ENCODE data around the gene COA5.

COA5 gene

DNA sequence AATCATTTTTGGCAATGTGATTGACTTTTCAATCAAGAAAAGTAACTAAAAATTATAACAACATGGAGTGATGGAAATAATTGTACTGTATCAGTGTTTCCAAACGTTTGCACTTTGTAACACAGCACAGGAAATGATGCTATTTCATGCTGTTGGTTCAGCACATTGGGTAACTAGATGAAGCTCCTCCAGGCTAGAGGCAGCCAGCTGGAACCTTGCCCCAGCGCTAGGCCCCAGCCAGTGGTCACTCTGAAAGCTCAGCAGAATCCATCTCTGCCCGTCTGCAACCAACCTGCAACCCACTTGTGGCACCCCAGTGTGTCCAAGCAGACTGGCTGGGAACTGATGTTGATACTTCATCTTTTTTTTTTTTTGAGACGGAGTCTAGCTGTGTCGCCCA lies 15.3 kb upstream of the COA5 start:
- Histone ChIP-seq H3K27ac (ENCODE audit: low read length, poor library complexity, severe bottlenecking) (no peak overlapping the region), H2AK5ac (ENCODE audit: low read length, severe bottlenecking) (no peak overlapping the region), H3K9ac (ENCODE audit: low read length) (no peak overlapping the region), H3K4me2 (ENCODE audit: low read length, poor library complexity, severe bottlenecking) (no peak overlapping the region), H3K4me1 (ENCODE audit: control insufficient read depth, insufficient read depth, low read depth, low read length) (peaks cover 2% of the 10 kb centered on the region), H2AFZ (ENCODE audit: low read depth, low read length) (no peak overlapping the region), H3K79me1 (replicated peaks; ENCODE audit: low read length, poor library complexity, severe bottlenecking) (no peaks in the 10 kb centered on the region), H3K4me3 (ENCODE audit: insufficient read depth in 1 of 2, low read depth in 1 of 2, low read length in 2 of 2) (no peak overlapping the region), H2BK15ac (ENCODE audit: low read depth, poor library complexity, severe bottlenecking) (no peak overlapping the region), H3K23ac (ENCODE audit: low read length in 2 of 2) (no peak overlapping the region), H3K4ac (ENCODE audit: low read depth in 1 of 2, low read length in 2 of 2) (no peak overlapping the region), H2BK12ac (ENCODE audit: low read length in 2 of 2) (no peak overlapping the region), H3K18ac (ENCODE audit: low read depth in 1 of 2, low read length in 2 of 2) (no peak overlapping the region), H4K91ac (ENCODE audit: low read length) (no peak overlapping the region), H3K14ac (ENCODE audit: low read length in 2 of 2) (no peak overlapping the region), H2BK5ac (ENCODE audit: low read depth, low read length, poor library complexity, severe bottlenecking) (no peak overlapping the region), H3K36me3 (ENCODE audit: control insufficient read depth in 1 of 2, insufficient read depth in 2 of 2, low read depth in 1 of 2, low read length in 2 of 2) (peaks cover 0 to 3% of the 10 kb centered on the region in 2 experiments), H3K9me3 (ENCODE audit: control insufficient read depth, low read length) (no peaks in the 10 kb centered on the region), H4K8ac (ENCODE audit: low read length) (no peak overlapping the region), H3K27me3 (ENCODE audit: control insufficient read depth in 1 of 2, insufficient read depth in 1 of 2, low read length in 2 of 2) (peaks cover 0 to 1% of the 10 kb centered on the region in 2 experiments), H2BK120ac (ENCODE audit: low read depth, low read length) (no peak overlapping the region)
- WGBS: 79% methylated on average over 3 of the region's 5 CpGs
- DNase-seq: no peak

GRCh38 chr2:98617149-98617548 lies 8.8 kb upstream of the COA5 start:
- Histone ChIP-seq H3K4me1 (ENCODE audit: control insufficient read depth, insufficient read depth, low read depth, low read length) (no peaks in the 10 kb centered on the region), H3K4me3 (ENCODE audit: insufficient read depth in 1 of 2, low read depth in 1 of 2, low read length in 2 of 2) (no peak overlapping the region), H3K36me3 (ENCODE audit: control insufficient read depth in 1 of 2, insufficient read depth in 2 of 2, low read depth in 1 of 2, low read length in 2 of 2) (peaks cover 17 to 66% of the 10 kb centered on the region in 2 experiments), H3K27me3 (ENCODE audit: control insufficient read depth in 1 of 2, insufficient read depth in 1 of 2, low read length in 2 of 2) (no peaks in the 10 kb centered on the region), H3K18ac (ENCODE audit: low read depth in 1 of 2, low read length in 2 of 2) (no peak overlapping the region), H3K9ac (ENCODE audit: low read length) (no peak overlapping the region), H3K4ac (ENCODE audit: low read depth in 1 of 2, low read length in 2 of 2) (no peak overlapping the region), H2BK5ac (ENCODE audit: low read depth, low read length, poor library complexity, severe bottlenecking) (no peak overlapping the region), H3K14ac (ENCODE audit: low read length in 2 of 2) (no peak overlapping the region), H2BK12ac (ENCODE audit: low read length in 2 of 2) (no peak overlapping the region), H2AK5ac (ENCODE audit: low read length, severe bottlenecking) (no peak overlapping the region), H3K4me2 (ENCODE audit: low read length, poor library complexity, severe bottlenecking) (no peak overlapping the region), H3K27ac (ENCODE audit: low read length, poor library complexity, severe bottlenecking) (no peak overlapping the region), H3K9me3 (ENCODE audit: control insufficient read depth, low read length) (no peaks in the 10 kb centered on the region), H3K23ac (ENCODE audit: low read length in 2 of 2) (no peak overlapping the region), H4K91ac (ENCODE audit: low read length) (no peak overlapping the region), H2BK120ac (ENCODE audit: low read depth, low read length) (no peak overlapping the region), H2BK15ac (ENCODE audit: low read depth, poor library complexity, severe bottlenecking) (no peak overlapping the region), H2AFZ (ENCODE audit: low read depth, low read length) (no peak overlapping the region), H3K79me1 (replicated peaks; ENCODE audit: low read length, poor library complexity, severe bottlenecking) (peaks cover 27% of the 10 kb centered on the region), H4K8ac (ENCODE audit: low read length) (no peak overlapping the region)
- no peak for DNase-seq
- WGBS: 91% methylated on average over 4 of the region's 5 CpGs

- Histone ChIP-seq H2AK5ac (ENCODE audit: low read length, severe bottlenecking) (no peak overlapping the region), H2BK15ac (ENCODE audit: low read depth, poor library complexity, severe bottlenecking) (no peak overlapping the region), H3K9me3 (ENCODE audit: control insufficient read depth, low read length) (no peaks in the 10 kb centered on the region), H3K4me2 (ENCODE audit: low read length, poor library complexity, severe bottlenecking) (no peak overlapping the region), H3K27ac (ENCODE audit: low read length, poor library complexity, severe bottlenecking) (no peak overlapping the region), H3K79me1 (replicated peaks; ENCODE audit: low read length, poor library complexity, severe bottlenecking) (peaks cover 32% of the 10 kb centered on the region), H3K4me3 (ENCODE audit: insufficient read depth in 1 of 2, low read depth in 1 of 2, low read length in 2 of 2) (no peak overlapping the region), H4K8ac (ENCODE audit: low read length) (no peak overlapping the region), H2AFZ (ENCODE audit: low read depth, low read length) (no peak overlapping the region), H3K36me3 (ENCODE audit: control insufficient read depth in 1 of 2, insufficient read depth in 2 of 2, low read depth in 1 of 2, low read length in 2 of 2) (peaks cover 19 to 81% of the 10 kb centered on the region in 2 experiments), H2BK12ac (ENCODE audit: low read length in 2 of 2) (no peak overlapping the region), H3K4me1 (ENCODE audit: control insufficient read depth, insufficient read depth, low read depth, low read length) (peaks cover under 1% of the 10 kb centered on the region), H3K9ac (ENCODE audit: low read length) (no peak overlapping the region), H3K27me3 (ENCODE audit: control insufficient read depth in 1 of 2, insufficient read depth in 1 of 2, low read length in 2 of 2) (no peaks in the 10 kb centered on the region), H3K4ac (ENCODE audit: low read depth in 1 of 2, low read length in 2 of 2) (no peak overlapping the region), H2BK120ac (ENCODE audit: low read depth, low read length) (no peak overlapping the region), H4K91ac (ENCODE audit: low read length) (no peak overlapping the region), H2BK5ac (ENCODE audit: low read depth, low read length, poor library complexity, severe bottlenecking) (no peak overlapping the region), H3K23ac (ENCODE audit: low read length in 2 of 2) (no peak overlapping the region), H3K14ac (ENCODE audit: low read length in 2 of 2) (no peak overlapping the region), H3K18ac (ENCODE audit: low read depth in 1 of 2, low read length in 2 of 2) (no peak overlapping the region)
- 92% methylated on average over 5 of the region's 5 CpGs for WGBS
- DNase-seq: peak; percentile 20
These were observed 7.2 kb upstream of the COA5 start for GRCh38 chr2:98615481-98615880.

DNA sequence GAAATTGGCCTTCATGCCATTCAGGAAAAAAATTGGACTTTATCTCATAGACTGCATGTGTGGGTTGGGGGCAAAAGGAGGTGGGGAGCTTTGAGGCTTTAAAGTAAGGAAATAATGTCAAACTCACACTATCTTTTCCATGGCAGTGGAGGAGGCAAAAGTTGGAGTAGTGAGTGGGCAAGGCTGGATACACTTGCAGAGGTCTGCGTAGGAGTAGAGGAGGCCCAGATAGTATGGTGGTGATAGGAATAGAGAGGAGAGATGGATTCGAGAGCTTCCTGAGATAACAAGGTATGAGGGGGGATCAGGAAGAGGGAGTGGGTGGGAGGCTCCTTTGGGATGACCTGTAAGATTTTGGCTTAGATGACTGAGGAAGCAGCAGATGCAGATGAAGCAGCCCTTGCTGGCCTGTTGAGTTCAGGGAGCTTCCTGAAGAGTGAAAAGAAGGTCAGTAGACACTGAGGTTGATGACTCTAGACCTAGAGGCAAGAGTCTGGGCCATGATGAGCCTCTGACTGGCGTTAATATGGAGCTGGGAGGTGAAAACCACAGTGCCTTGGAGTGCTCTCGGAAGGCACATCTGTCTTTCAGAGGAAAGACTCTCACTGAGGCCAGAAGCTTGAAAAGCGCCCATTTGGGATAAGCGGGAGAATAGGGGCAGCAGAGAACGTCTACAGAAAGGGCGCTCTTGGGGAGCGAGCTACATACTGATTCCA lies 5.9 kb upstream of the COA5 start:
- no peak overlapping the region for H2BK120ac ChIP-seq (ENCODE audit: low read depth, low read length)
- H3K4ac ChIP-seq (ENCODE audit: low read depth in 1 of 2, low read length in 2 of 2): no peak overlapping the region
- H3K4me2 ChIP-seq (ENCODE audit: low read length, poor library complexity, severe bottlenecking): no peak overlapping the region
- 98% methylated on average over 9 of the region's 9 CpGs for WGBS
- peaks cover 34% of the 10 kb centered on the region for H3K79me1 ChIP-seq (replicated peaks; ENCODE audit: low read length, poor library complexity, severe bottlenecking)
- no peak overlapping the region for H4K91ac ChIP-seq (ENCODE audit: low read length)
- H3K4me3 ChIP-seq (ENCODE audit: insufficient read depth in 1 of 2, low read depth in 1 of 2, low read length in 2 of 2): no peak overlapping the region
- no peak overlapping the region for H2BK5ac ChIP-seq (ENCODE audit: low read depth, low read length, poor library complexity, severe bottlenecking)
- H3K23ac ChIP-seq (ENCODE audit: low read length in 2 of 2): no peak overlapping the region
- DNase-seq: no peak
- no peak overlapping the region for H2BK12ac ChIP-seq (ENCODE audit: low read length in 2 of 2)
- H2AFZ ChIP-seq (ENCODE audit: low read depth, low read length): no peak overlapping the region
- H3K9me3 ChIP-seq (ENCODE audit: control insufficient read depth, low read length): no peaks in the 10 kb centered on the region
- H3K14ac ChIP-seq (ENCODE audit: low read length in 2 of 2): no peak overlapping the region
- H4K8ac ChIP-seq (ENCODE audit: low read length): no peak overlapping the region
- H3K9ac ChIP-seq (ENCODE audit: low read length): no peak overlapping the region
- no peak overlapping the region for H3K18ac ChIP-seq (ENCODE audit: low read depth in 1 of 2, low read length in 2 of 2)
- no peak overlapping the region for H2AK5ac ChIP-seq (ENCODE audit: low read length, severe bottlenecking)
- no peak overlapping the region for H2BK15ac ChIP-seq (ENCODE audit: low read depth, poor library complexity, severe bottlenecking)
- no peaks in the 10 kb centered on the region for H3K27me3 ChIP-seq (ENCODE audit: control insufficient read depth in 1 of 2, insufficient read depth in 1 of 2, low read length in 2 of 2)
- H3K27ac ChIP-seq (ENCODE audit: low read length, poor library complexity, severe bottlenecking): no peak overlapping the region
- peaks cover 19 to 86% of the 10 kb centered on the region in 2 experiments for H3K36me3 ChIP-seq (ENCODE audit: control insufficient read depth in 1 of 2, insufficient read depth in 2 of 2, low read depth in 1 of 2, low read length in 2 of 2)
- H3K4me1 ChIP-seq (ENCODE audit: control insufficient read depth, insufficient read depth, low read depth, low read length): peaks cover 7% of the 10 kb centered on the region
